PC-3 (cell line): ENCODE data around the gene APIP. TPM values are rescaled to one million over a fixed set of nuclear protein-coding genes. Genes with fewer than 3 reads are reported as not detected.

ENCODE experiments used
- ATAC-seq: fragments of 200-7000 bp; cut with Tn5 transposase; 2 replicates; pipeline ENCODE4 v1.9.1; 2020; ENCODE audit warnings: mild to moderate bottlenecking, moderate library complexity
- BruUV-seq: library from RNA; stranded (reverse); fragments of 400-500 nt; replicated peaks from 2 replicates; lab custom pipeline; 2021; lab: Mats Ljungman, UMichigan
- CTCF ChIA-PET: fragments of 300-600 bp; sonication (Branson Sonifier 250); formaldehyde crosslinking; loops from one replicate; lab custom pipeline; 2022; ENCODE audit warnings: antibody characterized with exemption; lab: Charles Lee
- POLR2A ChIA-PET: fragments of 300-600 bp; sonication (Branson Sonifier 250); formaldehyde crosslinking; loops from one replicate; lab custom pipeline; 2022; ENCODE audit warnings: antibody characterized with exemption; ENCODE audit not compliant: unreplicated experiment; lab: Charles Lee
- DNase-seq: peaks from one replicate; pipeline ENCODE4 v3.0.0-alpha.2; 2015
- H2AFZ ChIP-seq: fragments of 300-600 bp; sonication (generic); 2 replicates; pipeline ENCODE4 v1.6.0; 2016; ENCODE audit warnings: antibody characterized with exemption, low read length
- H3F3A ChIP-seq: fragments of 300-600 bp; sonication (generic); one replicate; pipeline ENCODE4 v1.6.0; 2017; ENCODE audit warnings: antibody characterized with exemption, low read length, control low read depth, mild to moderate bottlenecking; ENCODE audit not compliant: unreplicated experiment
- H3K27ac ChIP-seq: fragments of 300-600 bp; sonication (generic); 2 replicates; pipeline ENCODE4 v1.5.1; 2016; ENCODE audit warnings: mild to moderate bottlenecking, low read length
- H3K27me3 ChIP-seq: fragments of 300-600 bp; sonication (generic); 2 replicates; pipeline ENCODE4 v1.6.1; 2016; ENCODE audit warnings: low read length, mixed read lengths
- H3K36me3 ChIP-seq: fragments of 300-600 bp; sonication (generic); 2 replicates; pipeline ENCODE4 v1.6.1; 2016; ENCODE audit warnings: low read depth, mixed run types, low read length, mixed read lengths
- H3K4me1 ChIP-seq: fragments of 300-600 bp; sonication (generic); 2 replicates; pipeline ENCODE4 v1.5.1; 2016; ENCODE audit warnings: low read length; ENCODE audit not compliant: insufficient read depth
- H3K4me2 ChIP-seq: fragments of 300-600 bp; sonication (generic); 2 replicates; pipeline ENCODE4 v1.6.0; 2016; ENCODE audit warnings: low read length
- H3K4me3 ChIP-seq: fragments of 300-600 bp; sonication (generic); 2 replicates; pipeline ENCODE4 v1.5.1; 2016; ENCODE audit warnings: mild to moderate bottlenecking, low read length, mixed read lengths
- H3K79me2 ChIP-seq: fragments of 300-600 bp; sonication (generic); 2 replicates; pipeline ENCODE4 v1.6.1; 2017; ENCODE audit warnings: low read length, mixed read lengths
- H3K9ac ChIP-seq: fragments of 300-600 bp; sonication (generic); 2 replicates; pipeline ENCODE4 v1.6.0; 2016; ENCODE audit warnings: mild to moderate bottlenecking, low read length
- H3K9me2 ChIP-seq: fragments of 300-600 bp; sonication (generic); replicated peaks from 2 replicates; pipeline ENCODE4 v1.6.1; 2016; ENCODE audit warnings: mixed run types, low read length, mixed read lengths
- H3K9me3 ChIP-seq: fragments of 300-600 bp; sonication (generic); 2 replicates; pipeline ENCODE4 v1.6.1; 2016; ENCODE audit warnings: low read length, mixed read lengths
- H4K20me1 ChIP-seq: fragments of 300-600 bp; sonication (generic); 2 replicates; pipeline ENCODE4 v1.6.1; 2016; ENCODE audit warnings: low read length, mixed read lengths
- CTCF ChIP-seq: fragments of 300-600 bp; sonication (generic); conservative IDR thresholded peaks from 2 replicates; pipeline ENCODE4 v1.5.1; 2017; ENCODE audit warnings: antibody characterized with exemption, low read depth, mild to moderate bottlenecking, low read length
- EZH2 ChIP-seq: fragments of 300-600 bp; sonication (generic); IDR thresholded peaks from one replicate; pipeline ENCODE4 v1.6.1; 2017; ENCODE audit warnings: antibody characterized with exemption, mild to moderate bottlenecking, low read length; ENCODE audit not compliant: unreplicated experiment
- EZH2phosphoT487 ChIP-seq: fragments of 300-600 bp; sonication (generic); IDR thresholded peaks from 2 replicates; pipeline ENCODE4 v1.6.1; 2018; ENCODE audit warnings: mild to moderate bottlenecking, antibody characterized with exemption, low read length, borderline replicate concordance
- intact Hi-C: fragments of 100-400 bp; cut with micrococcal nuclease; formaldehyde crosslinking; loops from 2 replicates; pipeline ENCODE4 v1.9.0; 2023
- total RNA-seq: library from RNA; depleted of rRNA; stranded (reverse); fragments of >200 nt; gene quantifications from 2 replicates; pipeline ENCODE4 v1.2.3, GENCODE V29; 2014

The APIP gene
- total RNA-seq, 1 experiment from 2014 or later: 35.3 TPM

GRCh38 chr11:34953955-34954354 lies 37.8 kb upstream of the APIP start:
- no peak overlapping the region for H3K4me3 ChIP-seq
- H3K4me1 ChIP-seq: no peaks in the 10 kb centered on the region
- no peaks in the 10 kb centered on the region for H3K79me2 ChIP-seq
- TF ChIP-seq EZH2 (no peak), CTCF (no peak), EZH2phosphoT487 (no peak)
- H3K9ac ChIP-seq: no peak overlapping the region
- ChIA-PET CTCF (no interaction called here), POLR2A (no interaction called here)
- no peaks in the 10 kb centered on the region for H3K27me3 ChIP-seq
- H3K36me3 ChIP-seq: no peaks in the 10 kb centered on the region
- H3K9me2 ChIP-seq: no peaks in the 10 kb centered on the region
- intact Hi-C loops: no loop called here
- DNase-seq (no peak), ATAC-seq (no peak)
- BruUV-seq: no TSS peak
- no peaks in the 10 kb centered on the region for H3F3A ChIP-seq
- no peak overlapping the region for H2AFZ ChIP-seq
- no peak overlapping the region for H3K27ac ChIP-seq
- H3K4me2 ChIP-seq: no peak overlapping the region
- H3K9me3 ChIP-seq: no peaks in the 10 kb centered on the region
- H4K20me1 ChIP-seq: no peaks in the 10 kb centered on the region

- TSS peak; percentile 15 for BruUV-seq
- ChIA-PET POLR2A (interaction anchor here (0.6 kb wide), 1 partner anchor 28 kb away, joined by 3 read pairs; no protein-coding TSS in a partner anchor), CTCF (no interaction called here)
Observed at GRCh38 chr11:34948696-34949095, 32.5 kb upstream of the APIP start.

More at GRCh38 chr11:34948696-34949095, 32.5 kb upstream of the APIP start:
- H3K4me3 ChIP-seq: no peak overlapping the region
- no peaks in the 10 kb centered on the region for H3K27me3 ChIP-seq
- no peaks in the 10 kb centered on the region for H3K4me1 ChIP-seq
- H3K27ac ChIP-seq: no peak overlapping the region
- DNase-seq (no peak), ATAC-seq (no peak)
- intact Hi-C loops: no loop called here
- H3K79me2 ChIP-seq: 0 out of 2 replicates have a peak, but pooled peaks cover 7% of the 10 kb centered on the region
- H3F3A ChIP-seq: no peaks in the 10 kb centered on the region
- TF ChIP-seq EZH2 (no peak), CTCF (no peak), EZH2phosphoT487 (no peak)
- H3K9me3 ChIP-seq: no peaks in the 10 kb centered on the region
- H3K9me2 ChIP-seq: no peaks in the 10 kb centered on the region
- no peak overlapping the region for H3K4me2 ChIP-seq
- no peaks in the 10 kb centered on the region for H4K20me1 ChIP-seq
- no peak overlapping the region for H2AFZ ChIP-seq
- 0 out of 2 replicates have a peak, but pooled peaks cover 8% of the 10 kb centered on the region for H3K36me3 ChIP-seq
- no peak overlapping the region for H3K9ac ChIP-seq
